GM12891 (cell line): Measurements from ENCODE around the gene RUVBL2.

Experiments
- POLR2A ChIP-seq: IDR thresholded peaks from 2 replicates; pipeline ENCODE4 v1.6.1; 2011; ENCODE audit warnings: low read depth, low read length, control low read depth
- POU2F2 ChIP-seq: IDR thresholded peaks from 2 replicates; pipeline ENCODE4 v1.6.1; 2011; ENCODE audit warnings: low read depth, mild to moderate bottlenecking, control low read depth, low read length, moderate library complexity
- SPI1 ChIP-seq: IDR thresholded peaks from 2 replicates; pipeline ENCODE4 v1.6.1; 2011; ENCODE audit warnings: low read depth, low read length, control low read depth

DNA sequence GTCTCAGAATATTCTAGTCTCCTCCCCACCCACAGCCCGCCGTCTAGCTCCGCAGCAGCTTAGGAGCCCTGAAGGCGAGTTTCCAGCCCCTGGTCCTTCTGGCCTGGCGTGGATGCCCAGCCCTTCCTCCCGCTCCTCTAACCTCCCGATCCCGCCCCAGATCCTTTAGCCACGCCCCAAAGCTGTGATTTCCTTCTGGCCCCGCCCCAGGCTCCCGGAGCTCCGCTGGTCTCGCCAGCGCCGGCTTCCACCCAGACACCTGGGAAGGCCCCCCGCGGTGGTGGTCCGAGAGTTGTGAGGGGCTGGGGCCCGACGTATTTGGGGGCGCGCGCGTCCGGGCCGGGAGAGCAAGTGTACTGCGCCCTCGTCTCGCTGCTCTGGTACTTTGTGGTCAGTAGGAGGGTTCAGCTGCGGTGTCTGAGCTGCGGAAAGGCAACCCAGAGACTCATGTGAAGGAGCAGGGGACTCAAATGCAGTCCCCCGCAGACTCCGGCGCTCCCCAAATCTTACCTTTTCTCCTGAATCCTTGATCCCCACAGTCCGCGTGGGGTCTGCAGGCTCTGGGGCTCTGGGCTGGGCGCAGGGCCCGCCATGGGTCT lies 64.0 kb downstream of the RUVBL2 start, which contains the start of gene CGB7:
- no peak for TF ChIP-seq SPI1
- no peak for TF ChIP-seq POLR2A
- no peak for TF ChIP-seq POU2F2
